SK-N-SH (cell line): ENCODE measurements around the gene SYNGR1. TPM values are rescaled to one million over a fixed set of nuclear protein-coding genes. Genes with fewer than 3 reads are reported as not detected.

ENCODE experiments used
- CTCF ChIA-PET: fragments of 300-600, 350-600 bp; formaldehyde crosslinking; extraction: SDS; loops from one replicate; lab custom pipeline; 2021; lab: Yijun Ruan, JAX
- POLR2A ChIA-PET: fragments of 350-600 bp; sonication (Branson Sonifier 250); formaldehyde crosslinking; extraction: SDS; loops from one replicate; lab custom pipeline; 2020; ENCODE audit warnings: antibody characterized with exemption, inconsistent platforms; lab: Yijun Ruan, JAX
- DNase-seq: peaks from one replicate; pipeline ENCODE4 v3.0.0; 2012
- H2AFZ ChIP-seq: fragments of 200-600 bp; sonication (generic); 2 replicates; pipeline ENCODE4 v1.8.1; 2016; ENCODE audit warnings: antibody characterized with exemption, mild to moderate bottlenecking, low read depth
- H3F3A ChIP-seq: fragments of 200-600 bp; sonication (generic); replicated peaks from 2 replicates; pipeline ENCODE3; 2016; ENCODE audit warnings: antibody characterized with exemption, mild to moderate bottlenecking; ENCODE audit not compliant: insufficient read depth
- H3K27ac ChIP-seq, 2 experiments: fragments of 200-500 bp in 1 of 2; fragments of 200-600 bp in 1 of 2; sonication (Bioruptor generic) in 1 of 2; sonication (generic), shearing (Covaris generic) in 1 of 2; 2 replicates each; pipeline versions ENCODE4 v1.5.1 to v1.6.1; 2014 to 2016; ENCODE audit warnings: low read depth in 2 of 2, inconsistent platforms in 1 of 2, low read length in 1 of 2, mild to moderate bottlenecking in 1 of 2, mixed read lengths in 1 of 2
- H3K27me3 ChIP-seq: fragments of 200-600 bp; sonication (generic), shearing (Covaris generic); 2 replicates; pipeline ENCODE4 v1.6.1; 2016; ENCODE audit warnings: mixed run types; ENCODE audit not compliant: insufficient read depth
- H3K36me3 ChIP-seq, 2 experiments: fragments of 200-500 bp in 1 of 2; fragments of 200-600 bp in 1 of 2; sonication (Bioruptor generic) in 1 of 2; sonication (generic) in 1 of 2; replicated peaks in 1 of 2; 2 replicates each; pipeline versions ENCODE3 to v1.5.1; 2014 to 2016; ENCODE audit warnings: low read length in 1 of 2, mild to moderate bottlenecking in 1 of 2; ENCODE audit not compliant: insufficient read depth in 2 of 2, control insufficient read depth in 1 of 2
- H3K4me1 ChIP-seq, 2 experiments: fragments of 200-500 bp in 1 of 2; fragments of 200-600 bp in 1 of 2; sonication (Bioruptor generic) in 1 of 2; sonication (generic), shearing (Covaris generic) in 1 of 2; 2 replicates each; pipeline versions ENCODE4 v1.5.1 to v1.6.1; 2014 to 2016; ENCODE audit warnings: low read depth in 1 of 2, low read length in 1 of 2, mixed run types in 1 of 2; ENCODE audit not compliant: insufficient read depth in 2 of 2, control insufficient read depth in 1 of 2
- H3K4me2 ChIP-seq: fragments of 200-600 bp; sonication (generic), shearing (Covaris generic); 2 replicates; pipeline ENCODE4 v1.6.1; 2017; ENCODE audit warnings: mixed run types
- H3K4me3 ChIP-seq, 2 experiments: fragments of 200-500 bp in 1 of 2; fragments of 200-600 bp in 1 of 2; sonication (Bioruptor generic) in 1 of 2; sonication (generic), shearing (Covaris generic) in 1 of 2; 2 replicates each; pipeline versions ENCODE4 v1.5.1 to v1.8.1; 2014 to 2016; ENCODE audit warnings: low read depth in 2 of 2, inconsistent platforms in 1 of 2, low read length in 1 of 2, mild to moderate bottlenecking in 1 of 2, mixed read lengths in 1 of 2, moderate library complexity in 1 of 2
- H3K79me2 ChIP-seq: fragments of 200-600 bp; sonication (generic); 2 replicates; pipeline ENCODE4 v1.8.1; 2017; ENCODE audit warnings: mild to moderate bottlenecking; ENCODE audit not compliant: insufficient read depth
- H3K9ac ChIP-seq: fragments of 200-600 bp; sonication (generic); 2 replicates; pipeline ENCODE4 v1.6.1; 2017; ENCODE audit warnings: mixed run types
- H3K9me2 ChIP-seq: fragments of 200-600 bp; sonication (generic); 2 replicates; pipeline ENCODE4 v1.6.1; 2017; ENCODE audit warnings: mixed run types
- H3K9me3 ChIP-seq: fragments of 200-600 bp; sonication (generic); 2 replicates; pipeline ENCODE4 v1.6.1; 2017; ENCODE audit warnings: mixed run types, mild to moderate bottlenecking, moderate library complexity
- H4K20me1 ChIP-seq: fragments of 200-600 bp; sonication (generic); 2 replicates; pipeline ENCODE4 v1.6.1; 2017; ENCODE audit warnings: mild to moderate bottlenecking, mixed run types; ENCODE audit not compliant: insufficient read depth
- ELF1 ChIP-seq: IDR thresholded peaks from 2 replicates; pipeline ENCODE4 v1.4.0; 2012
- EZH2phosphoT487 ChIP-seq: fragments of 200-600 bp; sonication (generic); IDR thresholded peaks from 2 replicates; pipeline ENCODE4 v1.6.1; 2017; ENCODE audit warnings: low read depth, mixed run types, mild to moderate bottlenecking, antibody characterized with exemption, moderate library complexity, borderline replicate concordance
- FOXJ3 ChIP-seq: sonication (generic); formaldehyde crosslinking; IDR thresholded peaks from 2 replicates; pipeline ENCODE4 v1.5.1; 2020; ENCODE audit warnings: mild to moderate bottlenecking, missing genetic modification reagents
- MXI1 ChIP-seq: IDR thresholded peaks from 2 replicates; pipeline ENCODE4 v1.6.1; 2012; ENCODE audit warnings: mild to moderate bottlenecking, low read depth, low read length, improper control_type of control experiment
- POLR2AphosphoS5 ChIP-seq: IDR thresholded peaks from 2 replicates; pipeline ENCODE4 v1.6.1; 2012; ENCODE audit warnings: low read depth, low read length
- RAD21 ChIP-seq: IDR thresholded peaks from 2 replicates; pipeline ENCODE4 v1.6.1; 2012; ENCODE audit warnings: mild to moderate bottlenecking, low read length
- WGBS: methylation state at CpG from one replicate; pipeline ENCODE4 v1.1.6; 2017; ENCODE audit warnings: low lambda C conversion rate; 5-methylcytosine and 5-hydroxymethylcytosine counted together
- polyA plus RNA-seq, 3 experiments: library from polyadenylated mRNA; depleted of rRNA; stranded (reverse); fragments of >200 nt; gene quantifications; 2 replicates each; pipeline ENCODE4 v1.2.3, GENCODE V29; 2012
- TF ChIP-seq, protein P1 (sequence below): fragments of 150-350 bp; IDR thresholded peaks from 2 replicates; pipeline ENCODE4 v1.6.1; 2016; ENCODE audit warnings: mild to moderate bottlenecking, low read depth, low read length

The SYNGR1 gene
- polyA plus RNA-seq, 1 of the 3 experiments (the other 2 are of a cell fraction) = 18.7 TPM

DNA sequence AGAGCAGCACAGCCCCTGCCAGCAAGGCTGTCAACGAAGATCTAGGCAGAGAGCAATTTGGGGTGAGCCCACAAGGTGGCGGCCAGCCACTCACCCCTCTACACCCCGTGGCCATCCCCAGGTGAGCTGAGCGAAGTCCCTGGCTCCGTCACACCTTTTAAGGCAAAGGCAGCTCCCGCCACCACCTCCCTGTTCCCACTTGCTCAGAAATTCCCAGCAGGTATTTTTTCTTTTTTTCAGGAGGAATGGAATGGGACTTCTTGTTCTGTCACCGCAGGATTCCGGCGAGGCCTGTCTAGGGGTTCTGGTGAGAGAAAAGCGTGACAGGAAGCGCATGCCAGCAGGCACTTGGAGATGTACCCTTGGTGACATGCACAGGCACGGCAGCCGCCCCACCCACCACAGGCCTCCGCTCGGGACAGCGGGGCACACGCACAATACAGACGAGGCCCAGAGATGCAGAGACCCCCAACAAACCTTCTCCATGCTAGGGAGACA, 40.4 kb upstream of the SYNGR1 start:
- H3F3A ChIP-seq = peaks cover 10% of the 10 kb centered on the region
- TF ChIP-seq RAD21 (no peak), EZH2phosphoT487 (no peak), ELF1 (no peak)
- TF ChIP-seq, protein P1, sequence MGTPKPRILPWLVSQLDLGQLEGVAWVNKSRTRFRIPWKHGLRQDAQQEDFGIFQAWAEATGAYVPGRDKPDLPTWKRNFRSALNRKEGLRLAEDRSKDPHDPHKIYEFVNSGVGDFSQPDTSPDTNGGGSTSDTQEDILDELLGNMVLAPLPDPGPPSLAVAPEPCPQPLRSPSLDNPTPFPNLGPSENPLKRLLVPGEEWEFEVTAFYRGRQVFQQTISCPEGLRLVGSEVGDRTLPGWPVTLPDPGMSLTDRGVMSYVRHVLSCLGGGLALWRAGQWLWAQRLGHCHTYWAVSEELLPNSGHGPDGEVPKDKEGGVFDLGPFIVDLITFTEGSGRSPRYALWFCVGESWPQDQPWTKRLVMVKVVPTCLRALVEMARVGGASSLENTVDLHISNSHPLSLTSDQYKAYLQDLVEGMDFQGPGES = no peak
- TF ChIP-seq, all 33 proteins: peak for 0
- Histone ChIP-seq H3K9me2 (no peaks in the 10 kb centered on the region), H3K27ac (peak overlapping the region in 1 of 2 experiments; percentile 72; a peak in 1 of 4 replicates), H4K20me1 (peaks cover 29% of the 10 kb centered on the region), H3K9me3 (no peaks in the 10 kb centered on the region), H3K79me2 (no peaks in the 10 kb centered on the region; the same call in 1 of the 2 replicates), H3K4me3 (no peak overlapping the region), H3K4me1 (no peaks in the 10 kb centered on the region; a peak in 2 of 4 replicates), H3K36me3 (peaks cover 0 to 27% of the 10 kb centered on the region in 2 experiments), H3K9ac (no peak overlapping the region), H2AFZ (no peak overlapping the region), H3K27me3 (no peaks in the 10 kb centered on the region), H3K4me2 (peak overlapping the region; percentile 19; the same call in 1 of the 2 replicates)
- 89% methylated on average over 9 of the region's 18 CpGs for WGBS
- DNase-seq = no peak
- ChIA-PET CTCF (interaction anchor here (0.7 to 4.5 kb wide), 6 partner anchors 9 to 174 kb away, joined by 3 to 35 read pairs (median 3); no protein-coding TSS in a partner anchor), POLR2A (interaction anchor here (1.1 to 2.1 kb wide), 2 partner anchors 9 to 75 kb away, joined by 3 to 5 read pairs; no protein-coding TSS in a partner anchor)

DNA sequence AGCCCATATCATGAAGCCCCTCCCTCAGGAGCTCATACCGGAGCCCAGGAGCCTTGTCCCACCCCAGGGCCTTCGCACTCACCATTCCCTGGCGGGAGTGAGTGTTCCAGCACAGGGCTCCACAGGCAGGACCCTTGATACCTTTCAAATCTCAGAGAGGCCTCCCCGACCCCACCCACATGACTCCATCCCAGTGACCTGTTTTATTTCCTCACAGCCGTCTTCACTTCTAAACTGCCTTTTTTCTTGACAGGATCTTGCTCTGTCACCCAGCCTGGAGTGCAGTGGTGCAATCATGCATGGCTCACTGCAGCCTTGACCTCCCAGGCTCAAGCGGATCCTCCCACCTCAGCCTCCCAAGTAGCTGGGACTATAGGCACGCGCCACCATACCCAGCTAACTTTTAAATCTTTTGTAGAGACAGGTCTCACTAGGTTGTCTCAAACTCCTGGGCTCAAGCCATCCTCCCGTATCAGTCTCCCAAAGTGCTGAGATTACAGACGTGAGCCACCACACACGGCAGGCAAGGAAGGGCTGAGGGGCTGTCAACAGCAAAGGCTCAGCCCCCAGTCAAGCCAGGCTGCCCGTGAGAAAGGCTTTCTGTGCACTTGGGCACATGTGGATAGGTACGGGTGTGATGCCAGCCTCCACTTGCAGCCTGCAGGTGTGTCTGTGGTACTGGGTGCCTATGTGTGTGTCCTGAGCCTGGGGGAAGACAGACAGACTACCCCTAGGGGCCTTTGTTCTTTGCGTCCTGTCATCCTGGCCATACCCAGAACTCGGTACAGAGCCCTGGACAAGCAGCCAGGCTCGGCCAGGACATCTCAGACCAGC, 39.7 kb upstream of the SYNGR1 start:
- ChIA-PET POLR2A (interaction anchor here (1.1 to 2.1 kb wide), 2 partner anchors 10 to 76 kb away, joined by 3 to 5 read pairs; no protein-coding TSS in a partner anchor), CTCF (interaction anchor here (0.6 to 4.5 kb wide), 11 partner anchors 8 to 175 kb away, joined by 3 to 35 read pairs (median 5); no protein-coding TSS in a partner anchor)
- 0 out of 2 replicates have a peak, but pooled peaks have one; percentile 8 for TF ChIP-seq POLR2AphosphoS5
- no peak for TF ChIP-seq MXI1
- TF ChIP-seq FOXJ3 = no peak
- no peak overlapping the region for H2AFZ ChIP-seq
- peaks cover 36% of the 10 kb centered on the region for H4K20me1 ChIP-seq
- H3K4me2 ChIP-seq = no peak overlapping the region
- no peaks in the 10 kb centered on the region for H3K9me3 ChIP-seq
- whole genome bisulfite sequencing = 86% methylated on average over 6 of the region's 16 CpGs
- no peak overlapping the region; a peak in 1 of 4 replicates for H3K27ac ChIP-seq
- H3K27me3 ChIP-seq = no peaks in the 10 kb centered on the region
- no peak for DNase-seq
- H3K36me3 ChIP-seq = peaks cover 2 to 34% of the 10 kb centered on the region in 2 experiments
- H3K9ac ChIP-seq = no peak overlapping the region
- H3K4me1 ChIP-seq = peaks cover 2 to 4% of the 10 kb centered on the region in 2 experiments; a peak in 2 of 4 replicates
- H3K79me2 ChIP-seq = peaks cover 1% of the 10 kb centered on the region; the same call in 1 of the 2 replicates
- peaks cover 17% of the 10 kb centered on the region for H3F3A ChIP-seq
- H3K9me2 ChIP-seq = no peaks in the 10 kb centered on the region
- H3K4me3 ChIP-seq = no peak overlapping the region
